Naive B cell (primary cell): Measurements from ENCODE around the gene DTNB. TPM values are rescaled to one million over a fixed set of nuclear protein-coding genes. Genes with fewer than 3 reads are reported as not detected.
A peak's percentile ranks its signal among the peaks of the same experiment; 100 is the strongest.
"Not testable (repeated sequence)": the region's sequence is repeated elsewhere in the genome, so short reads cannot be mapped to it uniquely, and the experiment has no call there.

Experiments used
- ATAC-seq, 2 donors: fragments of 150-1000 bp; cut with Tn5 transposase; 2 replicates each; pipeline ENCODE4 v1.10.0; 2021; ENCODE audit warnings: low read depth in 2 of 2, mild to moderate bottlenecking in 2 of 2, moderate library complexity in 2 of 2
- DNase-seq: peaks from one replicate; pipeline ENCODE4 v3.0.0; 2022
- H3K27ac Mint-ChIP-seq, 6 donors: one replicate each; pipeline ENCODE4 v1.8.0; 2020 to 2022; ENCODE audit warnings: mild to moderate bottlenecking in 6 of 6, mixed read lengths in 6 of 6, moderate library complexity in 5 of 6, inconsistent platforms in 2 of 6
- H3K27me3 Mint-ChIP-seq, 3 donors: one replicate each; pipeline ENCODE4 v1.8.0; 2021 to 2022; ENCODE audit warnings: mixed read lengths in 3 of 3, mild to moderate bottlenecking in 1 of 3
- H3K36me3 Mint-ChIP-seq, 2 donors: one replicate each; pipeline ENCODE4 v1.8.0; 2020 to 2022; ENCODE audit warnings: mixed read lengths in 2 of 2, inconsistent platforms in 1 of 2, mild to moderate bottlenecking in 1 of 2
- H3K4me1 Mint-ChIP-seq, 3 donors: one replicate each; pipeline ENCODE4 v1.8.0; 2020 to 2022; ENCODE audit warnings: mixed read lengths in 3 of 3, inconsistent platforms in 1 of 3, mild to moderate bottlenecking in 1 of 3, moderate library complexity in 1 of 3
- H3K4me3 Mint-ChIP-seq, 8 donors: one replicate each; pipeline ENCODE4 v1.8.0; 2020 to 2022; ENCODE audit warnings: mild to moderate bottlenecking in 8 of 8, mixed read lengths in 8 of 8, moderate library complexity in 8 of 8, inconsistent platforms in 2 of 8
- H3K9me3 Mint-ChIP-seq, 7 donors: one replicate each; pipeline ENCODE4 v1.8.0; 2020 to 2022; ENCODE audit warnings: mixed read lengths in 7 of 7, mild to moderate bottlenecking in 5 of 7, inconsistent platforms in 2 of 7, moderate library complexity in 1 of 7
- polyA plus RNA-seq, 6 donors: library from polyadenylated mRNA; unstranded; fragments of 300-500 nt; fragmentation: Illumina TruSeq; gene quantifications; one replicate each; pipeline ENCODE4 v1.2.3, GENCODE V29; 2021; ENCODE audit warnings: low read depth in 6 of 6

DTNB gene
- polyA plus RNA-seq, 6 donors from 2014 or later = 7.8 to 25.4 (median 16.1) TPM

DNA sequence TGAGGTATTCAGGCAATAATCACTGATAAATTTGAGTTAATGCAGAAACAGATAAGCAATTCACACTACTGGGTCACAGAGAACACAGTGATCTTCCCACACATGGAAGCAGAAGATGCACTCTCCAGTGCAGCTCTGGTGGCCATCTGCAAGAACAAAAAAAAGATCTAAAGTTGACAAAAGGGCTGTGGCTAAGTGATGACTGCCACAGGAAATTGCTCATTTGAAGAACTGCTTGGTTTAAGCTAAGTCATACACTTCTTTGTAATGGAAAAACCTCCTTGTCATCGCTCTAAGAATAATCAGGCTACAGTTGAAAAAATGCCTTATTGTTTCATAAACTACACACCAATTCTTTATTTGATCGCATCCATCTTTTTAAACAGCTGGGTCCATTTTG, 115.1 kb downstream of the DTNB start:
- Mint-ChIP-seq H3K36me3 (peaks cover 0 to under 1% of the 10 kb centered on the region in 2 donors), H3K27ac (no peak overlapping the region), H3K27me3 (no peaks in the 10 kb centered on the region), H3K9me3 (peaks cover 0 to 12% (median 2%) of the 10 kb centered on the region in 7 donors), H3K4me3 (no peak overlapping the region), H3K4me1 (peaks cover 33 to 44% (median 33%) of the 10 kb centered on the region in 3 donors)
- peak; percentile 48 to 64 for ATAC-seq
- DNase-seq = no peak

DNA sequence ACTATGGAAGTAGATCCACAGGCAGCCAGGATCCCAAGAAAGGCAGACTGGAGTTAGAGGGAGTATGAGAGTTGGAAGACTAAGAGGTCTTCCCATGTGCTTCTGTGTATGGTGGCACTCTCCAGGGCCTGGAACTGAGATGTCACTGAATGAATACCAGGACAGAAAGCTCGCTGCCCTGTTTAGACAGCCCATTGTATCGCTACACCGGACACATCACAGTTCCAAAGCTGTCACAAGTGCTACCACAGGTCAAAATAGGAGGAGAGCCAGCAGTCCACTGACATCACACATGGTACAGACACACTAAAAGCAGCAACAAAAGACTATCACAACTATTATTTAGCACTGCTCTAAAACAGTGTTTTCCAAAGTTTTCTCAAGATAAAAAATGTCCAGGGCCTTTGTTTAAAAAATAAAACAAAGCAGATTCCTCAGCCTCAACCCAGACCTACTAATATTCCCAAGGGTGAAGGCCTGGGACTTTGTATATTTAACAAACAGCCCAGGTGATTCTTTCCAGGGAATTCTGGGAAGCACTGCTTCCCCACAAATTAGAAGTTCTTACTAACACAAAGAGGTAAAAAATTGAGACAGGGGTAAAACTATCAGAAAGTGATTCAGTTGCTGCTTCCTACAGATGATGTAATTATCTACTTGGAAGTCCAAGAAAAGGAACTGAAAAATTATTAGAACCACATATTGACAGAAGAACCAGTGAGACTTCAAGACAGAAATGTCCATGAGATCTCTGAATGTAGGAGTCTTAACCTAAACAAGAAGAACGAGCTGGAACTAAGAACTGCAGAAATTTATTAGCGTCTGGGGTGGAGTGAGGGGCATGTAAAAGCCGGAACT, 116.0 kb downstream of the DTNB start:
- ATAC-seq = no peak
- Mint-ChIP-seq H3K4me1 (peaks cover 33 to 37% (median 33%) of the 10 kb centered on the region in 3 donors), H3K9me3 (peaks cover 0 to 4% (median 0%) of the 10 kb centered on the region in 7 donors), H3K4me3 (peak overlapping the region in 3 of 8 donors; percentile 4 to 40 (median 34)), H3K27ac (peak overlapping the region in 2 of 6 donors; percentile 7 to 71), H3K27me3 (no peaks in the 10 kb centered on the region), H3K36me3 (no peaks in the 10 kb centered on the region)
- no peak for DNase-seq

DNA sequence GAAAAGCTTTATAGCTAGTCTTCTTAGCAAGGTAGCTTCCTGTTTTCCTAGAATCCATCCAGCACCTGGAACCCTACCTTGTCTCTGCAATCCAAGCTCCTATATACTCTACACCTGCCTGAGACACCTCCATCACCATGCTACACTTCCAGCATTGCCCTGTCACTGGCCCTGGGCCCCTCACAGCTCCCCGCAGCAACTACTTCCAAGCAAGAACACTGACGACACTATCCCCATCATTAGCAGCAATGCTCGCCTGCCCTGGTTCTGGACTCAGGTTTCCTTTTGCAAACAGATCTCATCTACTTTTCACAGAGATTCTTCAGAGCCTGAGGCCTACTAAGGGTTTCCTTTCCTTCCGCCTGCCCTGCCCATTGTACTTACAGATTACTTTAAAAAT, 121.1 kb downstream of the DTNB start:
- no peaks in the 10 kb centered on the region for H3K36me3 Mint-ChIP-seq
- H3K27me3 Mint-ChIP-seq = no peaks in the 10 kb centered on the region
- no peak overlapping the region for H3K4me3 Mint-ChIP-seq
- ATAC-seq = no peak
- no peak for DNase-seq
- peaks cover 4 to 12% (median 9%) of the 10 kb centered on the region in 3 donors for H3K4me1 Mint-ChIP-seq
- H3K9me3 Mint-ChIP-seq = no peaks in the 10 kb centered on the region
- H3K27ac Mint-ChIP-seq = peak overlapping the region in 1 of 6 donors; percentile 19

DNA sequence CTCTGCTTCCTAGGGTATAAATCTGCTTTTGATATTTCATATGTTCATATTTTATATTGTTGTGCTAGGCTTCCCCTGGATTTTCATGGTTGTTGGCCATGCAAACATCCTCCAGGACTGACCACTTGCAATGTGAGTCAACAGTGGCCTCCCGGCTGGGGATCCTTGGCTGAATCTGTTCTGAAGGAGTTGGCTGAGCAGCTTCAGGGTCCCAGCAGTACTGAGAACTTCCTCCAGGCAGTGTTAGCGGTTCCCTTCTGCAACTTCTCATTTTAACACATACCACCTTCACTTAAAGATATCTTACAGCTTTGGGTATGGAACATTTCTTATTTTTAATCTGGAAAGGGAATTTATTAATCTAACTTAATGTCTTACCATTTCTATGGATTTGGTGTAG, 122.1 kb downstream of the DTNB start:
- H3K36me3 Mint-ChIP-seq = no peaks in the 10 kb centered on the region
- H3K9me3 Mint-ChIP-seq = no peaks in the 10 kb centered on the region
- peaks cover 0 to 7% (median 5%) of the 10 kb centered on the region in 3 donors for H3K4me1 Mint-ChIP-seq
- no peak overlapping the region for H3K4me3 Mint-ChIP-seq
- ATAC-seq (no peak), DNase-seq (no peak)
- no peak overlapping the region for H3K27ac Mint-ChIP-seq
- no peaks in the 10 kb centered on the region for H3K27me3 Mint-ChIP-seq

DNA sequence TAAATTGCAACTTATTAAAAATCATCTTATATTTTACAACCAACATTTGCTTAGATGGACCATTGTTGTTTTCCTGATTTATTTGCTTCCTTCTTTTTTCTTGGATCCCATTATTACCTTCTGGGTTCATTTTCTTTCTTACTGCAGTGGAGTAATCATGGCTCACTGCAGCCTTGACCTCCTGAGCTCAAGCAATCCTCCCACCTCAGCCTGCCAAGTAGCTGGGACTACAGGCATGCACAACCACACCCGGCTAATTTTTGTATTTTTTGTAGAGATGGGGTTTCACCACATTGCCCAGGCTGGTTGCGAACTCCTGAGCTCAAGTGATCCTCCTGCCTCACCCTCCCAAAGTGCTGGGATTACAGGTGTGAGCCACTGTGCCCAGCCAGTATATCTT, 123.8 kb downstream of the DTNB start:
- DNase-seq, ATAC-seq: not testable (repeated sequence)

DNA sequence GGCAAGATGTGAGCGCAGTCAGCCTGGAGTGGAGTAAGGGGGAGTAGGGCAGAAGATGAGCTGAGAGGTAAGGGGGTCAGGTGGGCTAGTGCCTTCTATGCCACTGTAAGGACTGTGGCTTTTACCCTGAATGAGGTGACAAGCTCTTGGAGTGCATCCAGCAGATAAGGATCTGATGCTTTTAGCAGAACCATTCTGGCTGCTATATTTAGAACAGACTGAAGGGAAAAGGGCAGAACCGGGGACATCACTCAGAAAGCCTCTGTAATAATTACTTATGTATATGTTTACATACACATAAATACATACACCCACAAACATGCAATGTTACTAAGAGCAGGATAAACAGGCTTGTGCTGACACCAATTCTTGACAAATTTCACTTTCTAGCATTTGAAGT, 124.8 kb downstream of the DTNB start:
- ATAC-seq (no peak), DNase-seq (no peak)
- peak overlapping the region in 2 of 6 donors; percentile 49 to 64 for H3K27ac Mint-ChIP-seq
- H3K4me3 Mint-ChIP-seq = no peak overlapping the region
- H3K4me1 Mint-ChIP-seq = peaks cover 0 to 7% (median 5%) of the 10 kb centered on the region in 3 donors
- H3K9me3 Mint-ChIP-seq = no peaks in the 10 kb centered on the region
- no peaks in the 10 kb centered on the region for H3K36me3 Mint-ChIP-seq
- H3K27me3 Mint-ChIP-seq = no peaks in the 10 kb centered on the region

More for the DNA sequence above, 123.8 kb downstream of the DTNB start:
- peak overlapping the region in 1 of 6 donors; percentile 36 for H3K27ac Mint-ChIP-seq
- not testable (repeated sequence) for H3K36me3 Mint-ChIP-seq, H3K9me3 Mint-ChIP-seq, H3K27me3 Mint-ChIP-seq, H3K4me1 Mint-ChIP-seq, H3K4me3 Mint-ChIP-seq

DNA sequence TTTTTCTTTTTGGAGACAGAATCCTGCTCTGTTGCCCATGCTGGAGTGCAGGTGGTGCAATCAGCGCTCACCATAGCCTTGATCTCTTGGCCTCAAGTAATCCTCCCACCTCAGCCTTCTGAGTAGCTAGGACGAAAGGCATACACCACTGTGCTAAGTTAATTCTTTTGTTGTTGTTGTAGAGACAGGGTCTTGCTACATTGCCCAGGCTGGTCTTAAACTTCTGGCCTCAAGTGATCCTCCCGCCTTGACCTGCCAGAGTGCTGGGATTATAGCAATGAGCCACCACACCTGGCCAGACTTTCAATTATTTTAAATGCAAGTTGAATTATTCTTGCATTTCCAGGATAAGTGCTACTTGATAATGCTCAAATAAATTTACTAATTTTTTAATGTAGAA, 126.5 kb downstream of the DTNB start:
- Mint-ChIP-seq H3K27ac (no peak overlapping the region), H3K9me3 (no peaks in the 10 kb centered on the region), H3K4me3 (no peak overlapping the region), H3K4me1 (peaks cover 0 to 7% (median 5%) of the 10 kb centered on the region in 3 donors), H3K36me3 (no peaks in the 10 kb centered on the region), H3K27me3 (no peaks in the 10 kb centered on the region)
- DNase-seq (no peak), ATAC-seq (no peak)

DNA sequence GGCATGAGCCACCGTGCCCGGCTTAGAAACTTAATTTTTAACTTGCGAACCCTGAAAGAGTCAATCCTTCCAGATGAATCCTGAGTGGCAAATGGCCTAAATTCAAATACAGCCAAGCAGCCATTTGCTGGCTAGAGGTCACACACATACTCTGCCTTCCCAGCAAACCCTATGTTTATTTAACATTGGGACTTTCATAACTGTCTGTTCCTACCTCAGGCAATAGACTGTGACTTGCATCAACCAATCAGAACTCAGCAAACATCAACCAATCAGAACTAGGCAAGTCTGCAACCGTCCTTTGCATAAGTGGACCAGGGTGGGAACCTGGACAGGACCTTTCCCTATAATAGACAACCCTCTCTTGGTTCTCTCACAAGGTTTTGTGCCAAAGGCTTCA, 127.5 kb downstream of the DTNB start:
- Mint-ChIP-seq H3K9me3 (no peaks in the 10 kb centered on the region), H3K36me3 (no peaks in the 10 kb centered on the region), H3K4me3 (no peak overlapping the region), H3K27ac (no peak overlapping the region), H3K4me1 (peaks cover 0 to 5% (median 5%) of the 10 kb centered on the region in 3 donors), H3K27me3 (no peaks in the 10 kb centered on the region)
- DNase-seq (no peak), ATAC-seq (no peak)

DNA sequence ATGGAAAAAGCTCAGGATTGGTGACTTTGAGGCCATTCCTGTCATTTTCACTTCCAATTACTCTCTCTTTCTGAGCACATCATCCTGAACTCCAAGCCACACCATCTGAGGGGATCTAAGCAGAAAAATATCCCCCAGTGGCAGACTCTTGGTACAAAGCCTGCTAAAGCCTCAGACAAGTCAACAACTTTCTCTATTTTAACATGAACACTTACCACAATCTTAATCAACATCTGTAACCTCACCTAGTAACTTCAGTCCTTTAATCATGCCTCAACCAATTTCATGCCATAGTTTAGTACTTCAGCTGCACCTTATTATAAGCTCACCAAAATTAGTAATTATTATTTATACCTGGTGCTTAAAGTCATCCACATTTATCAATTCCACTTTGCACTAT, 128.9 kb downstream of the DTNB start:
- Mint-ChIP-seq H3K9me3 (no peaks in the 10 kb centered on the region), H3K4me1 (peaks cover 0 to 5% (median 3%) of the 10 kb centered on the region in 3 donors), H3K27me3 (no peaks in the 10 kb centered on the region), H3K36me3 (no peaks in the 10 kb centered on the region), H3K4me3 (no peak overlapping the region), H3K27ac (peak overlapping the region in 1 of 6 donors; percentile 0)
- ATAC-seq = no peak
- DNase-seq = no peak

DNA sequence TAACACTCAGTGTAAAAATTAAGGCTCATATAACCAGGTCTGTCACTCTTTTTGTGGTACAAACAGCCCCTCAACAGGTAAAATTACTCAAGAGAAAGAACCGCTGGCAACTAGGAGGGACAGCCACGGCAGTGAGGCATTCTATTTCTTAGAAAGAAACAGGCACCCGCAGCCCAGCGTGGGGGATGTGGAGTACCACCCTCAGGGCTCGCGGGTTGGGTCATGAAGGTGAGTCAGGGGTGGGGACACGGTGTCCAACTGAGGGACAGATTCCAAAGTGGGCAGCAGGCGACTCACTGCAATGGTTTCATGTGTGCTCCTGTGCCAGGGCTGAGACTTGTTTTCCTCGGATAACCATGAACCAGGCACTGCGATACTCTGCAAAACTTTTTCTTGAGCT, 129.4 kb downstream of the DTNB start:
- Mint-ChIP-seq H3K27ac (no peak overlapping the region), H3K36me3 (no peaks in the 10 kb centered on the region), H3K9me3 (no peaks in the 10 kb centered on the region), H3K4me1 (peaks cover 0 to 5% (median 3%) of the 10 kb centered on the region in 3 donors), H3K4me3 (no peak overlapping the region), H3K27me3 (no peaks in the 10 kb centered on the region)
- no peak for DNase-seq
- no peak for ATAC-seq

DNA sequence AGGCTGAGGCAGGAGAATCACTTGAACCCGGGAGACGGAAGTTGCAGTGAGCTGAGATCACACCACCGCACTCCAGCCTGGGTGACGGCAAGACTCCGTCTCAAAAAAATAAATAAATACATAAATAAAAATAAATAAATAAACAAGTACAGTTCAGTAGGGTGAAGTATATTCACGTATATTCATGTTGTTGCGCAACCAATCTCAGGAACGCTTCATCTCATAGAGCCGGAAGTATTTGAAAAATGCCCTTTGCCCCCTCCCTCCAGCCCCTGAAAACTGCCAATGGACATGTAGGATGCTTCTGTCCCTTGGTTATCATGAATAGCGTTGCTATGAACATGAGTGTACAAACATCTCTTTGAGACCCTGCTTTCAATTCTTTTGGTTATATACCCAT, 132.0 kb downstream of the DTNB start:
- no peaks in the 10 kb centered on the region for H3K4me1 Mint-ChIP-seq
- no peak overlapping the region for H3K4me3 Mint-ChIP-seq
- no peaks in the 10 kb centered on the region for H3K27me3 Mint-ChIP-seq
- H3K27ac Mint-ChIP-seq = no peak overlapping the region
- ATAC-seq (no peak), DNase-seq (no peak)
- H3K9me3 Mint-ChIP-seq = no peaks in the 10 kb centered on the region
- H3K36me3 Mint-ChIP-seq = no peaks in the 10 kb centered on the region

DNA sequence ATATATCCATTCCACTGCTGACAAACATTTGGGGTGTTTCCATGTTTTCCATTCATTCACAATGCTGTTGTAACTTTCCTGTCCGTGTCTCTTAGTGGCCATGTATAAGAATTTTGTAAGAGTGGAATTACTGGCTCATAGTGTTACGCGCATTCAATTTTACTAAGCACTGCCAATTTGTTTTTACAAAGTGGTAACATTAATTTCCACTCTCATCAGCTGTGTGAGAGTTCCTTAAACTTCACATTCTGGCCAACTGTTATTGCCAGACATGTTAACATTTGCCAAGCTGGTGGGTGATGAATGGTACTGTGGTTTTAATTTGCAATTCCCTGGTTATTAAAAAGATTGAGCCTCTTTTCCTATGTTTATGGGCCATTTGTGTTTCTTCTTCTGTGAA, 134.2 kb downstream of the DTNB start:
- H3K27me3 Mint-ChIP-seq = no peaks in the 10 kb centered on the region
- H3K9me3 Mint-ChIP-seq = no peaks in the 10 kb centered on the region
- no peaks in the 10 kb centered on the region for H3K4me1 Mint-ChIP-seq
- no peak overlapping the region for H3K4me3 Mint-ChIP-seq
- ATAC-seq (no peak), DNase-seq (no peak)
- no peaks in the 10 kb centered on the region for H3K36me3 Mint-ChIP-seq
- H3K27ac Mint-ChIP-seq = peak overlapping the region in 1 of 6 donors; percentile 13

DNA sequence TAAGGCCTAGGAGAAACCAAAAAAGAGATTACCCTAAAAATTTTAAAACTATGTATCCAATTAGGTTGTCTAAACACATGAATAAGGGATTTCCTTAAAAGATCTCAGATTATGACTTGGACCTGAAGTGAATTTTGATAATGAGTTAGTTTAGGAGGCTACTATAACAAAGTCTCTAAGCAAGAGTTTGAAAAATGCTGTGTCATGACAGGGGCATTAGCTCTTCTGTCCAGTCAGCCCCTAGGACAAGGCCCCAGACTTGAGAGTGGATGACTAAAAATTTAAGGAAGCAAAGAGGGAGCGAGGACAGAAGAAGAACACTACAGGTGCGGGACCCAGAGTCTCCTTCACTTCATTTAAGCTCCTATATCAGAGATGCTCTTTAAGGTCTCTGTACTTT, 135.9 kb downstream of the DTNB start:
- Mint-ChIP-seq H3K9me3 (no peaks in the 10 kb centered on the region), H3K4me1 (no peaks in the 10 kb centered on the region), H3K36me3 (no peaks in the 10 kb centered on the region), H3K4me3 (no peak overlapping the region), H3K27me3 (no peaks in the 10 kb centered on the region), H3K27ac (no peak overlapping the region)
- ATAC-seq (no peak), DNase-seq (no peak)
